IMR-90 (cell line): Measurements from ENCODE around the gene BPNT1. TPM values are rescaled to one million over a fixed set of nuclear protein-coding genes. Genes with fewer than 3 reads are reported as not detected.

Source experiments
- ATAC-seq: fragments of 200-7000 bp; cut with Tn5 transposase; 2 replicates; pipeline ENCODE4 v1.9.1; 2020; ENCODE audit warnings: low read depth, mild to moderate bottlenecking, moderate library complexity
- BruUV-seq: library from RNA; stranded (reverse); fragments of 400-500 nt; replicated peaks from 2 replicates; lab custom pipeline; 2021; lab: Mats Ljungman, UMichigan
- CTCF ChIA-PET: fragments of 300-600 bp; formaldehyde crosslinking; extraction: SDS; loops from one replicate; lab custom pipeline; 2021; ENCODE audit warnings: antibody characterized with exemption; lab: Yijun Ruan, JAX
- POLR2A ChIA-PET: fragments of 300-600 bp; sonication (Branson Sonifier 250); formaldehyde crosslinking; loops from one replicate; lab custom pipeline; 2022; ENCODE audit warnings: antibody characterized with exemption; ENCODE audit not compliant: unreplicated experiment; lab: Charles Lee
- DNase-seq: peaks from one replicate; pipeline ENCODE4 v3.0.0; 2013
- H2AFZ ChIP-seq: replicated peaks from 2 replicates; pipeline ENCODE3; 2013; ENCODE audit warnings: low read length, mild to moderate bottlenecking; ENCODE audit not compliant: poor library complexity
- H2AK5ac ChIP-seq: 2 replicates; pipeline ENCODE4 v1.6.1; 2013; ENCODE audit warnings: low read depth, low read length, inconsistent platforms
- H2AK9ac ChIP-seq: replicated peaks from 2 replicates; pipeline ENCODE3; 2013; ENCODE audit warnings: mild to moderate bottlenecking, low read depth, low read length, moderate library complexity; ENCODE audit not compliant: poor library complexity
- H2BK120ac ChIP-seq: 2 replicates; pipeline ENCODE4 v1.6.1; 2013; ENCODE audit warnings: low read depth, low read length, inconsistent platforms
- H2BK15ac ChIP-seq: 3 replicates; pipeline ENCODE4 v1.6.1; 2013; ENCODE audit warnings: low read depth, low read length, inconsistent platforms
- H2BK20ac ChIP-seq: 2 replicates; pipeline ENCODE4 v1.6.1; 2013; ENCODE audit warnings: low read depth, mild to moderate bottlenecking, inconsistent platforms, low read length, moderate library complexity
- H2BK5ac ChIP-seq: 2 replicates; pipeline ENCODE4 v1.6.1; 2013; ENCODE audit warnings: mild to moderate bottlenecking, low read depth, low read length, inconsistent platforms; ENCODE audit not compliant: poor library complexity, severe bottlenecking
- H3K14ac ChIP-seq: replicated peaks from 2 replicates; pipeline ENCODE4 v1.6.1; 2013; ENCODE audit warnings: low read depth, low read length, inconsistent platforms
- H3K18ac ChIP-seq: 2 replicates; pipeline ENCODE4 v1.6.1; 2013; ENCODE audit warnings: low read depth, low read length, control low read depth
- H3K23ac ChIP-seq: 2 replicates; pipeline ENCODE4 v1.6.1; 2013; ENCODE audit warnings: low read depth, low read length, inconsistent platforms
- H3K27ac ChIP-seq: 2 replicates; pipeline ENCODE4 v1.5.1; 2013; ENCODE audit warnings: mild to moderate bottlenecking, control low read depth, low read length; ENCODE audit not compliant: insufficient read depth
- H3K27me3 ChIP-seq: 2 replicates; pipeline ENCODE4 v1.6.1; 2013; ENCODE audit warnings: low read length; ENCODE audit not compliant: control insufficient read depth, insufficient read depth
- H3K36me3 ChIP-seq: 2 replicates; pipeline ENCODE4 v1.6.1; 2013; ENCODE audit warnings: low read length, mixed read lengths; ENCODE audit not compliant: control insufficient read depth, insufficient read depth
- H3K4ac ChIP-seq: 2 replicates; pipeline ENCODE4 v1.6.1; 2013; ENCODE audit warnings: low read depth, low read length, inconsistent platforms
- H3K4me1 ChIP-seq: 2 replicates; pipeline ENCODE4 v1.6.1; 2013; ENCODE audit warnings: low read length, mixed read lengths; ENCODE audit not compliant: control insufficient read depth, insufficient read depth
- H3K4me2 ChIP-seq: 2 replicates; pipeline ENCODE4 v1.6.1; 2013; ENCODE audit warnings: low read depth, mild to moderate bottlenecking, control low read depth, low read length, moderate library complexity
- H3K4me3 ChIP-seq: 2 replicates; pipeline ENCODE4 v1.5.1; 2013; ENCODE audit warnings: low read depth, mild to moderate bottlenecking, control low read depth, low read length, moderate library complexity; ENCODE audit not compliant: insufficient read depth
- H3K56ac ChIP-seq: 2 replicates; pipeline ENCODE4 v1.6.1; 2013; ENCODE audit warnings: low read length, inconsistent platforms; ENCODE audit not compliant: insufficient read depth; ENCODE audit errors: extremely low read depth
- H3K79me1 ChIP-seq, 2 experiments: 2 replicates each; pipeline ENCODE4 v1.6.1; 2013; ENCODE audit warnings: low read length in 2 of 2, inconsistent platforms in 1 of 2, low read depth in 1 of 2
- H3K9ac ChIP-seq: 2 replicates; pipeline ENCODE4 v1.6.1; 2013; ENCODE audit warnings: low read depth, low read length, control low read depth
- H3K9me1 ChIP-seq: 2 replicates; pipeline ENCODE4 v1.6.1; 2013; ENCODE audit warnings: low read length, inconsistent platforms; ENCODE audit not compliant: insufficient read depth
- H3K9me3 ChIP-seq: 2 replicates; pipeline ENCODE4 v1.6.1; 2013; ENCODE audit warnings: low read length; ENCODE audit not compliant: control insufficient read depth, insufficient read depth
- H4K20me1 ChIP-seq: 2 replicates; pipeline ENCODE4 v1.6.1; 2013; ENCODE audit warnings: low read length, inconsistent platforms; ENCODE audit not compliant: insufficient read depth
- H4K5ac ChIP-seq: 2 replicates; pipeline ENCODE4 v1.6.1; 2013; ENCODE audit warnings: mild to moderate bottlenecking, low read depth, low read length, control low read depth
- H4K8ac ChIP-seq, 2 experiments: 2 replicates each; pipeline ENCODE4 v1.6.1; 2013; ENCODE audit warnings: low read depth in 2 of 2, low read length in 2 of 2, control low read depth in 1 of 2, inconsistent platforms in 1 of 2
- H4K91ac ChIP-seq: 2 replicates; pipeline ENCODE4 v1.6.1; 2013; ENCODE audit warnings: low read depth, low read length, inconsistent platforms; ENCODE audit not compliant: insufficient read depth
- FOS ChIP-seq: fragments of 150-350 bp; IDR thresholded peaks from 2 replicates; pipeline ENCODE4 v1.6.1; 2016; ENCODE audit warnings: low read depth, low read length
- MAZ ChIP-seq: IDR thresholded peaks from 2 replicates; pipeline ENCODE4 v1.6.1; 2012; ENCODE audit warnings: low read depth, mild to moderate bottlenecking, low read length, improper control_type of control experiment, moderate library complexity, borderline replicate concordance
- MXI1 ChIP-seq: IDR thresholded peaks from 2 replicates; pipeline ENCODE4 v1.6.1; 2012; ENCODE audit warnings: low read depth, mild to moderate bottlenecking, low read length, moderate library complexity, borderline replicate concordance
- POLR2A ChIP-seq: IDR thresholded peaks from 2 replicates; pipeline ENCODE4 v1.6.1; 2012; ENCODE audit warnings: mild to moderate bottlenecking, low read depth, low read length
- SMC3 ChIP-seq: fragments of 150-350 bp; IDR thresholded peaks from 2 replicates; pipeline ENCODE4 v1.6.1; 2016; ENCODE audit warnings: low read depth, mild to moderate bottlenecking, antibody characterized with exemption, low read length, moderate library complexity
- WGBS, 2 experiments: methylation state at CpG; one replicate each; pipeline versions ENCODE4 v1.1.5 to v1.1.7; 2013; ENCODE audit warnings: missing lambda C conversion rate in 2 of 2; ENCODE audit not compliant: insufficient read length in 1 of 2; ENCODE audit errors: extremely low coverage in 2 of 2; 5-methylcytosine and 5-hydroxymethylcytosine counted together
- dilution Hi-C: fragments of 300-500 bp; cut with HindIII; formaldehyde crosslinking; loops from one replicate; pipeline ENCODE4 v1.14.3; 2018; ENCODE audit warnings: low sequenced_read_pairs; ENCODE audit not compliant: unreplicated experiment
- in situ Hi-C: fragments of 300-500 bp; cut with MboI; formaldehyde crosslinking; loops from 3 replicates; pipeline ENCODE4 v1.14.3; 2019; ENCODE audit warnings: low sequenced_read_pairs, inconsistent platforms, mixed read lengths
- intact Hi-C: fragments of 100-400 bp; cut with micrococcal nuclease; formaldehyde crosslinking; loops from 2 replicates; pipeline ENCODE4 v1.10.0; 2022
- polyA plus RNA-seq, 3 experiments: library from polyadenylated mRNA; depleted of rRNA; stranded (reverse); fragments of >200 nt; gene quantifications; 2 replicates each; pipeline ENCODE4 v1.2.3, GENCODE V29; 2012; ENCODE audit warnings: low replicate concordance in 1 of 3
- total RNA-seq: library from RNA; depleted of rRNA; stranded (reverse); fragments of >200 nt; gene quantifications from 2 replicates; pipeline ENCODE4 v1.2.3, GENCODE V29; 2012
- TF ChIP-seq, protein P1 (sequence below): fragments of 150-350 bp; IDR thresholded peaks from 2 replicates; pipeline ENCODE4 v1.6.1; 2016; ENCODE audit warnings: low read depth, mild to moderate bottlenecking, low read length, moderate library complexity, borderline replicate concordance

Gene BPNT1
- total and polyA plus RNA-seq, 2 of the 4 experiments (the other 2 are of a cell fraction) = 31.7 to 38.2 TPM

GRCh38 chr1:220060876-220061275, 28.7 kb downstream of the BPNT1 start:
- intact Hi-C loops = no loop called here
- Histone ChIP-seq H2AK5ac (no peak overlapping the region), H4K91ac (no peak overlapping the region), H3K27ac (no peak overlapping the region), H3K4me3 (no peak overlapping the region), H4K5ac (no peak overlapping the region), H4K8ac (no peak overlapping the region), H3K18ac (no peak overlapping the region), H3K36me3 (peaks cover 13% of the 10 kb centered on the region), H3K79me1 (no peaks in the 10 kb centered on the region), H2BK120ac (no peak overlapping the region), H2AK9ac (no peak overlapping the region), H3K23ac (no peak overlapping the region), H3K9ac (no peak overlapping the region), H2BK5ac (no peak overlapping the region), H3K27me3 (no peaks in the 10 kb centered on the region), H3K9me1 (no peaks in the 10 kb centered on the region), H3K4me1 (no peaks in the 10 kb centered on the region), H3K4me2 (no peak overlapping the region), H3K4ac (no peak overlapping the region), H2AFZ (no peak overlapping the region), H3K56ac (no peak overlapping the region), H2BK20ac (no peak overlapping the region), H3K9me3 (no peaks in the 10 kb centered on the region), H3K14ac (no peak overlapping the region), H4K20me1 (no peaks in the 10 kb centered on the region), H2BK15ac (no peak overlapping the region)
- ATAC-seq = no peak
- TF ChIP-seq SMC3 (no peak), MXI1 (no peak), MAZ (no peak), FOS (no peak), POLR2A (no peak)
- TF ChIP-seq, protein P1, sequence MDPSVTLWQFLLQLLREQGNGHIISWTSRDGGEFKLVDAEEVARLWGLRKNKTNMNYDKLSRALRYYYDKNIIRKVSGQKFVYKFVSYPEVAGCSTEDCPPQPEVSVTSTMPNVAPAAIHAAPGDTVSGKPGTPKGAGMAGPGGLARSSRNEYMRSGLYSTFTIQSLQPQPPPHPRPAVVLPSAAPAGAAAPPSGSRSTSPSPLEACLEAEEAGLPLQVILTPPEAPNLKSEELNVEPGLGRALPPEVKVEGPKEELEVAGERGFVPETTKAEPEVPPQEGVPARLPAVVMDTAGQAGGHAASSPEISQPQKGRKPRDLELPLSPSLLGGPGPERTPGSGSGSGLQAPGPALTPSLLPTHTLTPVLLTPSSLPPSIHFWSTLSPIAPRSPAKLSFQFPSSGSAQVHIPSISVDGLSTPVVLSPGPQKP = no peak
- ChIA-PET CTCF (no interaction called here), POLR2A (no interaction called here)
- in situ Hi-C loops = no loop called here
- no peak for DNase-seq
- no TSS peak for BruUV-seq
- dilution Hi-C loops = no loop called here
- 100% methylated on average over 2 of the region's 3 CpGs; no CpG with 5 or more reads in 1 of the 2 experiments for WGBS, 2 experiments
